PC-9 (cell line): ENCODE measurements around the gene PARD6B.

ENCODE experiments used
- EZH2 ChIP-seq: fragments of 200-600 bp; sonication (generic); IDR thresholded peaks from 2 replicates; pipeline ENCODE4 v1.8.0; 2017; ENCODE audit warnings: antibody characterized with exemption, low read depth
- TF ChIP-seq, protein P1 (sequence below): fragments of 200-600 bp; sonication (generic); conservative IDR thresholded peaks from 2 replicates; pipeline ENCODE4 v1.6.1; 2017; ENCODE audit warnings: mixed run types, antibody characterized with exemption, mild to moderate bottlenecking, moderate library complexity

DNA sequence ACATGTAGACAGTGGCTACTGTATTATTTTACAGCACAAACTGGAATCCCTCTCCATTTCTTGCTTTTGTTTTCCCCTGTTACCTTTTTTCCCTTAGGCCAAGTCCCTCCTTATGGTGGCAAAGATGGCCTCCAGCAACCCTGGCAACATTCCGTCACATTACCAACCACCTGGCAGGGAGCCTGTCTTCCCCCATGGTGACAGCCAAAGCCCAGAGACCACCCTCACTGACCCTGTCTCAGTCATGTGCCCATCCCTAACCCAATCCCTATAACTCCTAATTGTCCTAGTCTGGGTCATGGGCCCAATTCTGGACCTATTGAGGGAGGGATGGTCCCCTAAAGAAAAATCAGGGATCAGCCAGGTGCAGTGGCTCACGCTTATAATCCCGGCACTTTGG is 27.6 kb downstream of the PARD6B start:
- TF ChIP-seq, protein P1, sequence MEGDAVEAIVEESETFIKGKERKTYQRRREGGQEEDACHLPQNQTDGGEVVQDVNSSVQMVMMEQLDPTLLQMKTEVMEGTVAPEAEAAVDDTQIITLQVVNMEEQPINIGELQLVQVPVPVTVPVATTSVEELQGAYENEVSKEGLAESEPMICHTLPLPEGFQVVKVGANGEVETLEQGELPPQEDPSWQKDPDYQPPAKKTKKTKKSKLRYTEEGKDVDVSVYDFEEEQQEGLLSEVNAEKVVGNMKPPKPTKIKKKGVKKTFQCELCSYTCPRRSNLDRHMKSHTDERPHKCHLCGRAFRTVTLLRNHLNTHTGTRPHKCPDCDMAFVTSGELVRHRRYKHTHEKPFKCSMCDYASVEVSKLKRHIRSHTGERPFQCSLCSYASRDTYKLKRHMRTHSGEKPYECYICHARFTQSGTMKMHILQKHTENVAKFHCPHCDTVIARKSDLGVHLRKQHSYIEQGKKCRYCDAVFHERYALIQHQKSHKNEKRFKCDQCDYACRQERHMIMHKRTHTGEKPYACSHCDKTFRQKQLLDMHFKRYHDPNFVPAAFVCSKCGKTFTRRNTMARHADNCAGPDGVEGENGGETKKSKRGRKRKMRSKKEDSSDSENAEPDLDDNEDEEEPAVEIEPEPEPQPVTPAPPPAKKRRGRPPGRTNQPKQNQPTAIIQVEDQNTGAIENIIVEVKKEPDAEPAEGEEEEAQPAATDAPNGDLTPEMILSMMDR = no peak
- no peak for TF ChIP-seq EZH2
